HG03558 (cell line): ENCODE results near the gene COPA.

Source experiments
- ATAC-seq: cut with Tn5 transposase; IDR thresholded peaks from one replicate; pipeline ENCODE4 v1.9.1; 2021; ENCODE audit warnings: moderate number of reproducible peaks; ENCODE audit not compliant: unreplicated experiment; ENCODE audit errors: extremely low read depth

The COPA gene

DNA sequence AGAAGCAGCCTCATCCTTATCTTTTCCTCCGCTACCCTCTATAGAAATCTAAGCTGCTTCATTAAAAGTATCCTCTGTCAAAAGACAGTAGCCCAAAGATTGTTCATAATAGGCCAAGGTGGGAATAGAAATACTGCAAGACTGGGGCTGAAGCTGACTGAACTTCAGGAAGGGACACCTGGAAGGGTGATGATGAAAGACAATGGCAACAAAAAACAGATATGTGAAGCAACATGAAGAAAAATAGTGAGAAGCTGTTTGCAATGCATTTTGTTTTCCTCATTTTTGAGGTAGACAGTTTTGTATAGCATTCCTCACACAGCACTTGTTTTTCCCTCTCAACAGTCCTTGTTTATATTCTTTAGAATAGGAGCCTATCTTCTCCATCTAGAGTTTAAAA lies 97.6 kb downstream of the COPA start:
- ATAC-seq = no peak

DNA sequence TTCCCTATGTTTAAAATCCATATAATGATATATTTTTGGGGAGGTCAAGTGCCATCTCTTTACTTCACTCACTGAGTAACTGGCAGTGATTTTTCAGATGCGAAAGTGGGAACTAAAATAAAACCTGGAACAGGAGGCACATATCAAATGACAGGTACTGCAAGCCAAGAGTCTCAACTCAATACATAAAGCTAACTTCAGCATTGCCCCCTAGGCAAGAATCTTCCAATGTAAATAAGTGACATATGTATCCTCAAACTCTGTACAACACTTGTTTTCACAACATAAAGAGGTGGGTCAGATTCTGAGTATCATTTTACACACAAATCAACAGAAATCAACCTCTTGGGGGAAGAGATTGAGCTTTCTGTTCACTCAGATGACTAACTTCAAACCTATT lies 98.8 kb downstream of the COPA start:
- ATAC-seq = no peak

DNA sequence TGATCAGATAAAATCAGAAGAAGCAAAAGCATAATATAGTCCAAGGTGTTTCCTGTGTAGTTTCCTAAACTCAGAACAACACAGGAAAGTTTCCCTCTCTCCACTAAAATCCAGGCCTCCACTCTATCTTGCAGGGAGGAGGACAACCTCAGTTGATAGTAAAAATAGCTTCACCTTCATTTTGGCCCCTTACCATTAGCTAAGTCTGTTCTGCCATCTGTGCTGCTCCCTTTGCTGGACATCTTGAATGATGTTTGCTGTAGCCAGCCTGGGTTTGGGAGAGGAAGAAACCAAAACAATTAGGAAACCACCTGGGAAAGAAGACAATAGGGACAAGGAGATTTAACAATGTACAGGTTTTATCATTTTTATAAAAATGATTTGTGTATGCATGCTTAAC lies 99.3 kb downstream of the COPA start:
- no peak for ATAC-seq

DNA sequence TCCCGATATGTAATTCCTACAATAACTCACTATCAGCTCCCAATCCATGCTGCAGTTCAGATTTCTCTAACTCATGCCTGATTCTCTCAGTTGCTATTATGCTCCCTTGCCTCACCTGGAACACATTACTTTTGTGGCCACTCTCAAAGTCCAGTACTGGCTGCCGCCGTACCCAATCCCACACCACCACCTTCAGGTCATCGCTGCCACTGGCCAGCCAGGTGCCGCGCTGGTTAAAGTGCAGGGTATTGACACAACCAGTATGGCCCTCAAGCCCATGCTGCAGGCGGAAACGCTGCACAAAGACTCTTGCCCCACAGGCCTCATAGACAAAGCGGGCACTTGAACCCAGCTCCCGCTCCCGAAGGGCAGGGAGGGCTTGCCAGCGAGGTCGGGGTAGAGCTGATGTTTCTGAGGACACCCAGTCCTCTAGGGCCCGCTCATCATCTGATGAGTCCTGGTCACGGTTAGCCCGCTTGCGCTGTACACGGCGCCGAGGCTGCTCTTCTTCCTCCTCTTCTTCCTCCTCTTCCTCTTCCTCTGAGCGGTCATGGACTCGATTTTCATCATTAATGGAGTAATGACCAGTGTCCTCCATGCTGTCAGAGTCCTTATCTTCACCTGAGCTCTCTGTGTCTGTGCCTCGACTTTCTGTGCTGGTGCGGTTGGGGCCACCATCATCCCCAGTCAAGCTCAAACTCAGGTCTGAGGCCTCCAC lies 103.3 kb downstream of the COPA start:
- ATAC-seq = no peak
